OCI-LY3 (cell line): ENCODE measurements around the gene TP53BP1.

Source experiments
- H2AFZ ChIP-seq: fragments of 200-600, 300-600 bp; shearing (Covaris generic); 2 replicates; pipeline ENCODE4 v1.6.0; 2014; ENCODE audit warnings: antibody characterized with exemption, low read depth, low read length
- H3K27ac ChIP-seq: fragments of 200-600, 300-600 bp; sonication (generic); 2 replicates; pipeline ENCODE4 v1.5.1; 2014; ENCODE audit warnings: mild to moderate bottlenecking, low read length, moderate library complexity, mixed read lengths
- H3K27me3 ChIP-seq: fragments of 200-600, 300-600 bp; sonication (generic); 2 replicates; pipeline ENCODE4 v1.6.1; 2014; ENCODE audit warnings: low read depth, low read length, mixed read lengths
- H3K36me3 ChIP-seq: fragments of 200-600, 300-600 bp; sonication (generic); replicated peaks from 2 replicates; pipeline ENCODE3; 2014; ENCODE audit warnings: low read depth, low read length, mixed read lengths
- H3K4me1 ChIP-seq: fragments of 300-600, 200-600 bp; sonication (generic); 2 replicates; pipeline ENCODE4 v1.6.1; 2014; ENCODE audit warnings: low read length, mixed read lengths
- H3K4me2 ChIP-seq: fragments of 200-600, 300-600 bp; sonication (generic); 2 replicates; pipeline ENCODE4 v1.6.1; 2014; ENCODE audit warnings: low read length, mixed read lengths
- H3K4me3 ChIP-seq: fragments of 300-600, 200-600 bp; sonication (generic); 2 replicates; pipeline ENCODE4 v1.5.1; 2014; ENCODE audit warnings: antibody characterized with exemption, mild to moderate bottlenecking, low read length, moderate library complexity
- H3K79me2 ChIP-seq: fragments of 300-600, 200-600 bp; shearing (Covaris generic); 2 replicates; pipeline ENCODE4 v1.6.1; 2014; ENCODE audit warnings: mild to moderate bottlenecking, low read length, mixed read lengths
- H3K9ac ChIP-seq: fragments of 300-600, 200-600 bp; shearing (Covaris generic); 2 replicates; pipeline ENCODE4 v1.6.0; 2014; ENCODE audit warnings: mild to moderate bottlenecking, low read length, moderate library complexity
- H3K9me3 ChIP-seq: fragments of 200-600, 300-600 bp; shearing (Covaris generic); 2 replicates; pipeline ENCODE4 v1.6.1; 2014; ENCODE audit warnings: low read length, mixed read lengths; ENCODE audit not compliant: insufficient read depth
- H4K20me1 ChIP-seq: fragments of 200-600, 300-600 bp; sonication (generic); 2 replicates; pipeline ENCODE4 v1.6.1; 2016; ENCODE audit warnings: low read length, mixed read lengths; ENCODE audit not compliant: insufficient read depth
- CTCF ChIP-seq: fragments of 200-600, 300-600 bp; sonication (generic); IDR thresholded peaks from 2 replicates; pipeline ENCODE4 v1.5.1; 2014; ENCODE audit warnings: antibody characterized with exemption, low read length, low read depth
- EZH2phosphoT487 ChIP-seq: fragments of 200-600 bp; shearing (Covaris generic); IDR thresholded peaks from 2 replicates; pipeline ENCODE4 v1.6.1; 2018; ENCODE audit warnings: antibody characterized with exemption, mixed run types, low read depth

Gene TP53BP1

DNA sequence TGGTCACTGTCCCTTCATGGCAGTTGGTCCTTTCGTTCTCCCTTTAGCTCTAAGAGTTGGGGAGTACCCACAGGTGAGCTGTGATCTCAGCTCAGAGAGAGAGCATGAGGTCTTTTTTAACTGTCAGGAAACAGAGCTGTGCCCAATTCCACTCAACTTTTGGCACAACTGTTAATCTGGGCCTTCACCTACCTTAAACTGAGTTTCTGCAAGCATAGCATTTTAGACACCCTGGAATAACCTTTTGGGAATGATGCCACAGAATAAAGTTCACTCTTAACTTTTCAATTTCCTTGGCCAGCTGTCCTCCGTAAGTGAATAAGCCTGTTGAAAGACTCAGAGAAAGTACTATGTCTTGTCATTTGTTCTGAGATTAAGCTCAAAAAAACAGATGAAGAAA lies 86.1 kb downstream of the TP53BP1 start:
- Histone ChIP-seq H3K36me3 (peaks cover 63% of the 10 kb centered on the region), H3K79me2 (no peaks in the 10 kb centered on the region), H3K4me3 (no peak overlapping the region), H3K27me3 (no peaks in the 10 kb centered on the region), H3K9ac (no peak overlapping the region), H3K9me3 (no peaks in the 10 kb centered on the region), H4K20me1 (no peaks in the 10 kb centered on the region), H3K27ac (no peak overlapping the region), H3K4me2 (no peak overlapping the region), H3K4me1 (no peaks in the 10 kb centered on the region), H2AFZ (no peak overlapping the region)
- no peak for TF ChIP-seq EZH2phosphoT487
- TF ChIP-seq CTCF = no peak

DNA sequence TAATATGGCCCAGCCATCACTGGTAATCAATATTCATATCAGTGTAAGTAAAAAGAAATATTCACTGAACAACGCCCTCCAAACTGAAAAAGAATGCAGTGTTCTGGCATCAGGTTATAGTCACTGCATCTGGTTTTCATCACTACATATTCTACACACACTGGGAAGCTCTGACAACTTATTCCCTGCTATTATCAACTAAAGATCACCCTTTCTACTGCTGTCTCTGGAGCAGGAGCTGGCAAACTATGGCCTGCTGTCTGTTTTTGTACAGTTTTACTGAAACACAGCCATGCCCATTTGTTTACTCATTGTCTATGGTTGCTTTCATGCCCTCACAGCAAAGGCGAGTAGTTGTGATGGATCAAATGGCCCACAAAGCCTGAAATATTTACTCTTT lies 86.8 kb downstream of the TP53BP1 start:
- Histone ChIP-seq H3K79me2 (no peaks in the 10 kb centered on the region), H3K9me3 (no peaks in the 10 kb centered on the region), H4K20me1 (no peaks in the 10 kb centered on the region), H3K27me3 (no peaks in the 10 kb centered on the region), H3K9ac (no peak overlapping the region), H3K4me1 (no peaks in the 10 kb centered on the region), H3K27ac (no peak overlapping the region), H3K36me3 (peaks cover 63% of the 10 kb centered on the region), H3K4me2 (no peak overlapping the region), H2AFZ (no peak overlapping the region), H3K4me3 (no peak overlapping the region)
- TF ChIP-seq EZH2phosphoT487 (no peak), CTCF (no peak)

DNA sequence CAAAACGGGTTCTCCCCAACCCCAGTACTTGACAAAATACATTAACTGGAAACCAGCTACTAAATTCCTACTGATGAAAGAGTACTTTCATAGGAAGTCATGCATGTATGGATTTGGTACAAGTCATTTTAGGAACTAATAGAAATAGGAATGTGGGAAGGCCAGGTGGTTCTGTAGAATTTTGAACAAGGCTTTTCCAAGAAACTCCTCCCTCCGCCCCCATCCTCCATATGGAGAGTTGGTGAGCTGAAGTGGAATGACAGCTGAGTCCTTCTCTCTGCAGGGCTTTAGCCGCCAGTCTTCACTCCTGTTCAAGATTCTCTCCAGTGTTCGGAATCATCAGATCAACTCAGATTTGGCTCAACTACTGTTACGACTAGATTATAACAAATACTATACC lies 88.8 kb downstream of the TP53BP1 start:
- no peak overlapping the region for H3K27ac ChIP-seq
- no peaks in the 10 kb centered on the region for H4K20me1 ChIP-seq
- no peak for TF ChIP-seq CTCF
- no peak for TF ChIP-seq EZH2phosphoT487
- no peak overlapping the region for H2AFZ ChIP-seq
- no peak overlapping the region for H3K9ac ChIP-seq
- H3K27me3 ChIP-seq = no peaks in the 10 kb centered on the region
- H3K36me3 ChIP-seq = peaks cover 57% of the 10 kb centered on the region
- no peaks in the 10 kb centered on the region for H3K9me3 ChIP-seq
- no peak overlapping the region for H3K4me2 ChIP-seq
- no peaks in the 10 kb centered on the region for H3K79me2 ChIP-seq
- H3K4me1 ChIP-seq = no peaks in the 10 kb centered on the region
- H3K4me3 ChIP-seq = no peak overlapping the region

DNA sequence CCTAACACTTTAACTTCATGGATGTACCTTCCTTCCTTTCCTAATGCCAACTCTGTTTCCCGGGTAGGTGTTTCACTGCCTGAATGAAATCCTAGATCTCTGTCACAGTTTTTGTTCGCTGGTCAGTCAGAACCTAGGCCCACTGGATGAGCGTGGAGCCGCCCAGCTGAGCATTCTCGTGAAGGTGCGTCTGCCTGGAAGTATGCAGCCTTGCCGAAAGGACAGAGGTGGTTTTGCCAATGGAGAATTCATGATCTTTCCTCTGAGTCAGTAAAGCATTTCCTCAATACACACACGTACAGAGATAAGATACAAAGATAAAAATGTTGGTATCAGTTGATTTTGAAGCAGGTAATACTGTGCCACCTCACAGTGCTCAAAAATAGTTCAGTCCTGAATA lies 89.3 kb downstream of the TP53BP1 start:
- Histone ChIP-seq H3K4me1 (no peaks in the 10 kb centered on the region), H3K9ac (no peak overlapping the region), H3K27ac (no peak overlapping the region), H3K4me2 (no peak overlapping the region), H4K20me1 (no peaks in the 10 kb centered on the region), H3K9me3 (no peaks in the 10 kb centered on the region), H3K4me3 (no peak overlapping the region), H3K27me3 (no peaks in the 10 kb centered on the region), H2AFZ (no peak overlapping the region), H3K79me2 (no peaks in the 10 kb centered on the region), H3K36me3 (peaks cover 57% of the 10 kb centered on the region)
- TF ChIP-seq CTCF (no peak), EZH2phosphoT487 (no peak)
